Epithelial cell of proximal tubule (primary cell): Measurements from ENCODE around the gene LONP1. TPM values are rescaled to one million over a fixed set of nuclear protein-coding genes. Genes with fewer than 3 reads are reported as not detected.

Source experiments
- DNase-seq: peaks from one replicate; pipeline ENCODE4 v3.0.0-alpha.2; 2011; ENCODE audit warnings: low read depth
- H3K4me3 ChIP-seq: 2 replicates; pipeline ENCODE4 v1.5.1; 2011; ENCODE audit warnings: low read depth, mild to moderate bottlenecking, low read length
- total RNA-seq: library from RNA; depleted of rRNA; stranded (reverse); fragments of >200 nt; gene quantifications from 2 replicates; pipeline ENCODE4 v1.2.3, GENCODE V29; 2015
- TF ChIP-seq, protein P1 (sequence below): conservative IDR thresholded peaks from 2 replicates; pipeline ENCODE4 v1.5.1; 2012; ENCODE audit warnings: low read depth, mild to moderate bottlenecking, low read length

The LONP1 gene
- total RNA-seq, 1 donor from 2014 or later = 134 TPM

DNA sequence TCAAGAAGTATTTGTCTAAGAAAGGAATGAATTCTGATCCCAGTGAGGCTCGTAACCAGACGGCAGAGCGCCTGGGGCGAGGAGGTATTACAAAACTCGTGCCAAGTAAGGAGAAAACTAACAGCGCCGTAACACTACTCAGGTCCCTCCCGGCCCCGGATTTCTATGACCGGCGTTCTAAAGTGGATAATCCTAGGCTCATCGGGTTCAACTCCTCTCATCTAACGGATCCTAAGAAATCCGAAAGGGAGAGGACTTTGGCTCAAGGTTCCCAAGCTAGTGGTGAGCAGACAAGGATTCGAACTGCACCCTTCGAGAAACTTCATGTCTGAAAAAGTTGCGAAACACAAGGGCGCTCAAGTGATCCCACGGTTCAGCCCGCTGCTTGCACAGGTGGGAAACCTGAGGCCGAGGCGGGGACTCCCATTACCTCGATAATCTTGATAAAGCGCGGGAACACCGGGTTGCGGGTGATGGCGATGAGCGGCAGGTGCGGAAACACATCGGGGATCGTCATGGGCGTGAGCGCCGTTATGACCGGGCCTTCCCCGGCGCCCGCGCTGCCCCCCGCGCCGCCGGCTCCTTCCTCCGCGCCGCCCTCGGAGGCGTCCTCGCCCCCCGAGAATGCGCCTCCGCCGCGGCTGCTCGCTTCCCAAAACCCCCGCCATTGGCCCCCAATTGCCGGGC, 529 bp downstream of the LONP1 start:
- TF ChIP-seq, protein P1, sequence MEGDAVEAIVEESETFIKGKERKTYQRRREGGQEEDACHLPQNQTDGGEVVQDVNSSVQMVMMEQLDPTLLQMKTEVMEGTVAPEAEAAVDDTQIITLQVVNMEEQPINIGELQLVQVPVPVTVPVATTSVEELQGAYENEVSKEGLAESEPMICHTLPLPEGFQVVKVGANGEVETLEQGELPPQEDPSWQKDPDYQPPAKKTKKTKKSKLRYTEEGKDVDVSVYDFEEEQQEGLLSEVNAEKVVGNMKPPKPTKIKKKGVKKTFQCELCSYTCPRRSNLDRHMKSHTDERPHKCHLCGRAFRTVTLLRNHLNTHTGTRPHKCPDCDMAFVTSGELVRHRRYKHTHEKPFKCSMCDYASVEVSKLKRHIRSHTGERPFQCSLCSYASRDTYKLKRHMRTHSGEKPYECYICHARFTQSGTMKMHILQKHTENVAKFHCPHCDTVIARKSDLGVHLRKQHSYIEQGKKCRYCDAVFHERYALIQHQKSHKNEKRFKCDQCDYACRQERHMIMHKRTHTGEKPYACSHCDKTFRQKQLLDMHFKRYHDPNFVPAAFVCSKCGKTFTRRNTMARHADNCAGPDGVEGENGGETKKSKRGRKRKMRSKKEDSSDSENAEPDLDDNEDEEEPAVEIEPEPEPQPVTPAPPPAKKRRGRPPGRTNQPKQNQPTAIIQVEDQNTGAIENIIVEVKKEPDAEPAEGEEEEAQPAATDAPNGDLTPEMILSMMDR = no peak
- no peak for DNase-seq
- H3K4me3 ChIP-seq = peak overlapping the region; percentile 93

DNA sequence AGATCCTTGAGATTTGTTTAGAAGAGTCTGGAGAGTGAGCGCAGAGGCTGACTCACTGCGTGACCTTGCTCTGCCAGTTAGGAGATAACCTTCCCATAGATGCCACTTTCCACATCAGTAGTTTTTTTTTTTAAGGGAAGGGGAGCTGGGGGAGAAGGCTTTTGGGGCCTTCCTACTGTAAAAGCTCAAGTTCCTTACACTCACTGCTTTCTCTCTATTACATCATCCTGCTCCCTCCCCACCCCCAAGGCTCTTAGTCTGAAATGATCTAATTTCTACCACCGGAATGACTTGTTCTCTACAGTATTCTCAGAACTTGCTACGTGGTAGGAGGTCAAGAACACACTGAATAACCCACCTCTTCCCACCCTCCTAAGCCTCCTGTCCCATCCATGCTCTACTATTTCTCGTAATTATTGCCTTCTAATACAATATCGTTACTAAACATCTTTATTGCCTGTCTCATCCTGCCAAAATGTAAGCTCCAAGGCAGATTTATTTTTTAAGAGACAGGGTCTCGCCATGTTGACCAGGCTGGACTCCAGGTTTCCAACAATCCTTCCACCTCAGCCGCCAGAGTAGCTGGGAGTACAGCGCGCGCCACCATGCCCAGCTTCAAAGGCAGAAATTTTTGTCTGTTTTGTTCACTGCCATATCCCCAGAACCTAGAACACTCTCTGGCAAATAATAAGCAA, 1.2 kb downstream of the LONP1 start:
- DNase-seq = peak; percentile 52
- peak overlapping the region; percentile 93 for H3K4me3 ChIP-seq
- TF ChIP-seq, protein P1 = no peak

DNA sequence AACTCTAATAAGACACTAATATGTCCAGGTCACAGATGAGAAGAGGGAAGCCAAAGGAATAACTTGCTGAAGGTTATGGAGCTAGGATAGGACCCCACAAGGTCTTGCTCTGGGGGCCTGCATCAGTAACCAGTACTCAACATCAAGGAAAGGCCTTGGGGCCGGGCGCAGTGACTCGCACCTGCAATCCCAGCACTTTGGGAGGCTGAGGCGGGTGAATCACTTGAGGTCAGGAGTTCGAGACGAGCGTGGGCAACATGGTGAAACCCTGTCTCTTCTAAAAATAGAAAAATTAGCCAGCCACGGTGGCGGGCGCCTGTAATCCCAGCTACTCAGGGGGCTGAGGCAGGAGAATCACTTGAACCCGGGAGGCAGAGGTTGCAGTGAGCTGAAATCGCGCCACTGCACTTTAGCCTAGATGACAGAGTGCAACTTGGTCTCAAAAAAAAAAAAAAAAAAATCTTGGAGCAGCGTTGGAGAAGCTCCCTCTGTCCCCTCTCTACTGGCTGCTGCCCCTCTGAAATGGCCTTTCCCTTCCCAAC, 1.8 kb downstream of the LONP1 start:
- H3K4me3 ChIP-seq = peak overlapping the region; percentile 93
- no peak for DNase-seq
- TF ChIP-seq, protein P1 = no peak

DNA sequence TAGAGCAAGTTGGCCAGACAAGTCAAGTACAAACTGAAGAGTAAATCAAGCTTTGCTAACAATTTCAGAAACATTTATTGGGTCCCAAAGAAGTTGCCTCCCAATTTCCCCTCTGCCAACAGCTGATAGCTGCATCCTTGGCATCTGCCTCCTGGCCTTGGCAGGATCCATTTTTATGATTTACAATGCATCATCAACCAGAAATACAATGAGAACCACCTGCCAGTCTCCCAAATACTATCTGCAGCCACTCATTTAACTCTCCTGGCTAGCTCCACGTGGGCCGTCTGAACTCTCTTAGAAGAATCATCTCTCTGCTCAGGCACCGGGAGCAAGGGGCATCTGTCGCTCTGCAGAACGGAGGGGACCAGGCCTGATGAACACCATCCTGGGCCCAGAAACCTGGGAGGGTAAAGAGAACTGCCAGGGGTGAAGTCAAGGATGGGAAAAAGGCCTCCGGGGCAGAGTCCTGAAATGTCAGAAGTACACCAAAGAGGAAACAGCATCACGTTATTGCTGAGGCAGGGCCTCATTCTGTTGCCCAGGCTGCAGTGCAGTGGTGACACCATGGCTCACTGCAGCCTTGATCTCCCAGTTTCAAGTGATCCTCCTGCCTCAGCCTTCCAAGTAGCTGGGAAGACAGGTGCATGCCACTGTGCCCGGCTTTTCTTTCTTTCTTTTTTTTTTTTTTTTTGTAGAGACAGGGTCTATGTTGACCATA, 2.6 kb downstream of the LONP1 start:
- H3K4me3 ChIP-seq = peak overlapping the region; percentile 93
- no peak for DNase-seq
- TF ChIP-seq, protein P1 = no peak

DNA sequence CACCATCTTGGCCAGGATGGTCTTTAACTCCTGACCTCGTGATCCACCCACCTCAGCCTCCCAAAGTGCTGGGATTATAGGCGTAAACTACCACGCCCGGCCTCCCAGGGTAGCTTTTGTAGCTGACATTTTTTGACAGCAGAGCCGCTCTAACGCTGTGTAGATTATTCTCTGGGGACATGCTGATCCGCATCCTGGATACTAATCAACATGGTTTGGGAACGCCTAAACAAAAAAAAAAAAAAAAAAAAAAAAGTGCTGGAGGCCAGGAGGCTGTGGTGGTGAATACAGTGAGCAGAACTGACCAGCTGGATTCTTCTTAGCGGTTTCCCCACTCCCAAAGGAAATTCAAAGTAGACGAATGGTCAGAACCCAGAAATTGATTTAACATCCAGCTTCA, 5.1 kb downstream of the LONP1 start:
- TF ChIP-seq, protein P1 = no peak
- H3K4me3 ChIP-seq = no peak overlapping the region
- DNase-seq = no peak

DNA sequence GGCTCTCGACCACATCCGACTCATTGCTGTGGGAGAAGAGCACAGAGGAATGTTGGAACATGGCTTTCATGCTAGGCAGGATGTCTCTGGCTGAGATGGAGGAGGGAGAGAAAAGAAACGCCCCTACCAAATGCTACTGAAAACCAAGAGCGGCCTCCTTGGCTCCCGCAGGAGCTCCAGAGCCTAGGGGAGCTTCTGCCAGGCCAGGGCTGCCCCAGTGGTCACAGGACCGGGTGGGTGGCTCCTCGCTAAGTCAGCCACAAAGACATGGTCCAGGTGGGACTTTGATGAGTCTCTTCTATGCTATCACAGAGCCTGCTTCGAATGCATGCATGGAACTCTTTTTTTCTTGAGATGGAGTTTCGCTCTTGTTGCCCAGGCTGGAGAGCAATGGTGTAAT, 6.7 kb downstream of the LONP1 start:
- TF ChIP-seq, protein P1 = no peak
- no peak overlapping the region for H3K4me3 ChIP-seq
- DNase-seq = no peak
